Embryonic facial prominence (tissue), 1 donor: ENCODE results near the gene SFSWAP.
"Not testable (repeated sequence)": the region's sequence is repeated elsewhere in the genome, so short reads cannot be mapped to it uniquely, and the experiment has no call there.

Experiments
- DNase-seq: peaks from one replicate; pipeline ENCODE4 v3.0.0-alpha.2; 2016; ENCODE audit errors: extremely low spot score

Gene SFSWAP

GRCh38 chr12:131735476-131736445 lies 24.9 kb downstream of the SFSWAP start:
- no peak for DNase-seq

- no peak for DNase-seq
Measured at GRCh38 chr12:131736446-131737149, 25.7 kb downstream of the SFSWAP start.

- no peak for DNase-seq
Measured at GRCh38 chr12:131737150-131737827, 26.4 kb downstream of the SFSWAP start.

- DNase-seq, result no peak
Measured at GRCh38 chr12:131738196-131738595, 27.3 kb downstream of the SFSWAP start.

- DNase-seq, result no peak
Measured at GRCh38 chr12:131740626-131741025, 29.7 kb downstream of the SFSWAP start.

GRCh38 chr12:131742761-131743160 lies 31.9 kb downstream of the SFSWAP start:
- DNase-seq, result not testable (repeated sequence)

GRCh38 chr12:131743410-131743809 lies 32.5 kb downstream of the SFSWAP start:
- DNase-seq, result not testable (repeated sequence)

GRCh38 chr12:131743880-131744279 lies 33.0 kb downstream of the SFSWAP start:
- not testable (repeated sequence) for DNase-seq

- DNase-seq, result not testable (repeated sequence)
Measured at GRCh38 chr12:131744675-131745074, 33.8 kb downstream of the SFSWAP start.

GRCh38 chr12:131745706-131746105 lies 34.8 kb downstream of the SFSWAP start:
- DNase-seq, result no peak

- no peak for DNase-seq
Measured at GRCh38 chr12:131747276-131748177, 36.6 kb downstream of the SFSWAP start.

GRCh38 chr12:131749618-131750315 lies 38.9 kb downstream of the SFSWAP start:
- DNase-seq, result no peak

GRCh38 chr12:131751335-131751734 lies 40.4 kb downstream of the SFSWAP start:
- no peak for DNase-seq

GRCh38 chr12:131752451-131752850 lies 41.6 kb downstream of the SFSWAP start:
- DNase-seq, result no peak

- DNase-seq, result no peak
Measured at GRCh38 chr12:131753005-131753404, 42.1 kb downstream of the SFSWAP start.

GRCh38 chr12:131753757-131754156 lies 42.9 kb downstream of the SFSWAP start:
- no peak for DNase-seq

- no peak for DNase-seq
Measured at GRCh38 chr12:131754184-131754583, 43.3 kb downstream of the SFSWAP start.

- DNase-seq, result no peak
Measured at GRCh38 chr12:131755305-131756113, 44.6 kb downstream of the SFSWAP start.

- DNase-seq, result no peak
Measured at GRCh38 chr12:131756441-131756840, 45.6 kb downstream of the SFSWAP start.

GRCh38 chr12:131757111-131757510 lies 46.2 kb downstream of the SFSWAP start:
- no peak for DNase-seq
